HepG2 (cell line): ENCODE measurements around the gene OSBPL8.
"Not testable (repeated sequence)": the region's sequence is repeated elsewhere in the genome, so short reads cannot be mapped to it uniquely, and the experiment has no call there.

Source experiments
- CREB1 ChIP-seq, 2 experiments: fragments of 450-650 bp in 1 of 2; IDR thresholded peaks; 2 replicates each; pipeline ENCODE4 v1.6.1; 2016 to 2017; ENCODE audit warnings: control low read depth in 1 of 2, mild to moderate bottlenecking in 1 of 2, missing compliant biosample characterization in 1 of 2, missing genetic modification characterization in 1 of 2
- DNMT1 ChIP-seq: sonication (generic); formaldehyde crosslinking; IDR thresholded peaks from 2 replicates; pipeline ENCODE4 v1.5.1; 2020; ENCODE audit warnings: mild to moderate bottlenecking, missing genetic modification reagents
- PBX2 ChIP-seq: IDR thresholded peaks from 2 replicates; pipeline ENCODE4 v1.6.1; 2016; ENCODE audit warnings: control low read depth
- TCF7L2 ChIP-seq: IDR thresholded peaks from 2 replicates; pipeline ENCODE4 v1.6.1; 2011; ENCODE audit warnings: mild to moderate bottlenecking, low read depth, low read length, moderate library complexity
- ZNF383 ChIP-seq: sonication (generic); formaldehyde crosslinking; IDR thresholded peaks from 2 replicates; pipeline ENCODE4 v1.4.0; 2020; ENCODE audit warnings: missing genetic modification reagents, mild to moderate bottlenecking, borderline replicate concordance
- TF ChIP-seq, protein P1 (sequence below): sonication (generic); formaldehyde crosslinking; IDR thresholded peaks from 2 replicates; pipeline ENCODE4 v1.8.1; 2023; ENCODE audit warnings: mild to moderate bottlenecking, moderate library complexity, missing genetic modification reagents
- TF ChIP-seq, protein P2 (sequence below): sonication (generic); formaldehyde crosslinking; IDR thresholded peaks from 2 replicates; pipeline ENCODE4 v1.5.0; 2020; ENCODE audit warnings: mild to moderate bottlenecking, missing genetic modification reagents, moderate library complexity

GRCh38 chr12:76499136-76499535 lies 60.4 kb downstream of the OSBPL8 start:
- not testable (repeated sequence) for TF ChIP-seq CREB1 (IDR thresholded peaks at IDR 0.05); CREB1 (CRISPR knock-in tag; IDR thresholded peaks at IDR 0.05); DNMT1 (CRISPR knock-in tag); PBX2 (CRISPR knock-in tag); TCF7L2; ZNF383
- TF ChIP-seq, protein P1, sequence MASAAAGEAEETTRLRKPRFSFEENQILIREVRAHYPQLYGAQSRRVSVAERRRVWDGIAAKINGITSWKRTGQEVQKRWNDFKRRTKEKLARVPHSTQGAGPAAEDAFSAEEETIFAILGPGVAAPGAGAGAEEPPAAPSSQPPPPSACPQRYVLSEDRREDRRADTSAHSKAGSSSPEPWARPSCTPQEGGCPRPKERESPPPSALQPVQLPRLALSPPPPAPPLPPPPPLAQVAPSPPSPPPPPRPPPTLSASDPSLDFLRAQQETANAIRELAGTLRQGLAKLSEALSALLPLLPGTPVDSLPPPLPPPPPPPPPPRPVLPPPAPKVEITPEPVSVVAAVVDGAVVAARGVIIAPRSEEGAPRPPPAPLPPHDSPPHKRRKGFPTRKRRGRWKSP (CRISPR knock-in tag), result not testable (repeated sequence)
- TF ChIP-seq, protein P2, sequence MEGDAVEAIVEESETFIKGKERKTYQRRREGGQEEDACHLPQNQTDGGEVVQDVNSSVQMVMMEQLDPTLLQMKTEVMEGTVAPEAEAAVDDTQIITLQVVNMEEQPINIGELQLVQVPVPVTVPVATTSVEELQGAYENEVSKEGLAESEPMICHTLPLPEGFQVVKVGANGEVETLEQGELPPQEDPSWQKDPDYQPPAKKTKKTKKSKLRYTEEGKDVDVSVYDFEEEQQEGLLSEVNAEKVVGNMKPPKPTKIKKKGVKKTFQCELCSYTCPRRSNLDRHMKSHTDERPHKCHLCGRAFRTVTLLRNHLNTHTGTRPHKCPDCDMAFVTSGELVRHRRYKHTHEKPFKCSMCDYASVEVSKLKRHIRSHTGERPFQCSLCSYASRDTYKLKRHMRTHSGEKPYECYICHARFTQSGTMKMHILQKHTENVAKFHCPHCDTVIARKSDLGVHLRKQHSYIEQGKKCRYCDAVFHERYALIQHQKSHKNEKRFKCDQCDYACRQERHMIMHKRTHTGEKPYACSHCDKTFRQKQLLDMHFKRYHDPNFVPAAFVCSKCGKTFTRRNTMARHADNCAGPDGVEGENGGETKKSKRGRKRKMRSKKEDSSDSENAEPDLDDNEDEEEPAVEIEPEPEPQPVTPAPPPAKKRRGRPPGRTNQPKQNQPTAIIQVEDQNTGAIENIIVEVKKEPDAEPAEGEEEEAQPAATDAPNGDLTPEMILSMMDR, result not testable (repeated sequence)
